ENCODE results near the gene BPIFB2. TPM values are rescaled to one million over a fixed set of nuclear protein-coding genes. Genes with fewer than 3 reads are reported as not detected.

The BPIFB2 gene
- total and polyA plus RNA-seq, 2 donors (not counting 3 experiments of a cell fraction or from before 2014, with no cell fraction given) = not detected

GRCh38 chr20:33054381-33054780 lies 46.9 kb downstream of the BPIFB2 start:
- TF ChIP-seq MAX (IDR thresholded peaks at IDR 0.05; ENCODE audit: insufficient read depth, insufficient read length) (no peak), FOS (IDR thresholded peaks at IDR 0.05; ENCODE audit: borderline replicate concordance, insufficient read depth, low read length) (no peak), MYC (IDR thresholded peaks at IDR 0.05; ENCODE audit: low read depth, low read length) (no peak), GATA2 (IDR thresholded peaks at IDR 0.05; ENCODE audit: insufficient read depth, insufficient read length, low read depth, low read length) (no peak), EZH2 (IDR thresholded peaks at IDR 0.05; ENCODE audit: borderline replicate concordance, low read depth, low read length, severe bottlenecking) (no peak), CTCF (IDR thresholded peaks at IDR 0.05; ENCODE audit: extremely low read depth in 1 of 2, insufficient read depth in 1 of 2, low read depth in 1 of 2, low read length in 2 of 2) (no peak), POLR2AphosphoS5 (IDR thresholded peaks at IDR 0.05; ENCODE audit: insufficient read depth, low read depth, low read length) (no peak), POLR2A (IDR thresholded peaks at IDR 0.05; ENCODE audit: low read depth, low read length) (no peak), JUN (IDR thresholded peaks at IDR 0.05; ENCODE audit: borderline replicate concordance, insufficient read depth, insufficient read length, low read depth) (no peak)
- H3K79me2 ChIP-seq (ENCODE audit: control insufficient read depth, insufficient read depth, low read length) = no peaks in the 10 kb centered on the region
- no peaks in the 10 kb centered on the region for H4K20me1 ChIP-seq (replicated peaks; ENCODE audit: control insufficient read depth, extremely low read depth, insufficient read depth, low read length)
- no peak overlapping the region for H3K27ac ChIP-seq (ENCODE audit: insufficient read depth, low read depth, low read length)
- ChIA-PET CTCF (no interaction called here), POLR2A (no interaction called here)
- no peak overlapping the region for H3K4me3 ChIP-seq (replicated peaks in 1 of 3; ENCODE audit: insufficient read depth in 1 of 3, low read depth in 1 of 3, low read length in 3 of 3)
- no peak overlapping the region for H2AFZ ChIP-seq (ENCODE audit: low read depth, low read length)
- no peaks in the 10 kb centered on the region for H3K27me3 ChIP-seq (ENCODE audit: control insufficient read depth in 2 of 2, insufficient read depth in 2 of 2, low read length in 2 of 2)
- no TSS peak for BruUV-seq (replicated peaks)
- DNase-seq (ENCODE audit: low read depth, low spot score) (no peak), FAIRE-seq (no peak)
- dilution Hi-C loops (cut with MboI; ENCODE audit: extremely low pct_ligation_motif_present, low sequenced_read_pairs) = no loop called here
- H3K9ac ChIP-seq (replicated peaks; ENCODE audit: extremely low read depth, insufficient read depth, low read length) = no peak overlapping the region
- no peaks in the 10 kb centered on the region for H3K4me1 ChIP-seq (ENCODE audit: control insufficient read depth, extremely low read depth, insufficient read depth, low read length)
- no peaks in the 10 kb centered on the region for H3K9me3 ChIP-seq (replicated peaks; ENCODE audit: control insufficient read depth, insufficient read depth, low read length)
- H3K36me3 ChIP-seq (ENCODE audit: control insufficient read depth in 2 of 2, extremely low read depth in 1 of 2, insufficient read depth in 2 of 2, low read length in 2 of 2) = no peaks in the 10 kb centered on the region
- no peak overlapping the region for H3K4me2 ChIP-seq (ENCODE audit: insufficient read depth, low read length)
- no peaks in the 10 kb centered on the region for H3K9me1 ChIP-seq (replicated peaks; ENCODE audit: control insufficient read depth, extremely low read depth, insufficient read depth, low read length)
- intact Hi-C loops (cut with micrococcal nuclease) = no loop called here

All from endothelial cell of umbilical vein (primary cell).